ENCODE data around the gene HIGD1C. TPM values are rescaled to one million over a fixed set of nuclear protein-coding genes. Genes with fewer than 3 reads are reported as not detected.

The HIGD1C gene
- total RNA-seq, 1 experiment from 2014 or later = not detected

GRCh38 chr12:50922820-50923219, 29.5 kb upstream of the HIGD1C start:
- no peaks in the 10 kb centered on the region for H3K9me2 ChIP-seq (ENCODE audit: insufficient read depth)
- H4K20me1 ChIP-seq (ENCODE audit: insufficient read depth) = no peaks in the 10 kb centered on the region
- CTCF ChIA-PET = interaction anchor here (0.6 kb wide), 3 partner anchors 129 to 952 kb away, joined by 4 to 5 read pairs (median 5); no protein-coding TSS in a partner anchor
- no peak overlapping the region for H3K4me2 ChIP-seq
- no peak overlapping the region for H2AFZ ChIP-seq
- H3F3A ChIP-seq (ENCODE audit: insufficient read depth, low read depth) = 0 out of 2 replicates have a peak, but pooled peaks cover 5% of the 10 kb centered on the region
- H3K9me3 ChIP-seq (ENCODE audit: insufficient read depth, low read depth) = no peaks in the 10 kb centered on the region
- no TSS peak for BruUV-seq (replicated peaks)
- H3K27ac ChIP-seq = no peak overlapping the region
- H3K27me3 ChIP-seq (ENCODE audit: insufficient read depth, low read depth) = no peaks in the 10 kb centered on the region
- no peaks in the 10 kb centered on the region for H3K79me2 ChIP-seq (ENCODE audit: low read depth)
- no peak for TF ChIP-seq CTCF (conservative IDR thresholded peaks at IDR 0.05)
- no peak for TF ChIP-seq EZH2 (IDR thresholded peaks at IDR 0.05; ENCODE audit: low read depth)
- intact Hi-C loops (cut with micrococcal nuclease; ENCODE audit: unreplicated experiment) = loop anchor here (10.0 kb wide), 2 partner anchors 78 to 102 kb away; partner anchors contain the start of genes SLC11A2 and TMPRSS12
- H3K4me1 ChIP-seq (replicated peaks; ENCODE audit: insufficient read depth) = peaks cover 19% of the 10 kb centered on the region
- H3K36me3 ChIP-seq (ENCODE audit: low read depth) = no peaks in the 10 kb centered on the region
- no peak overlapping the region for H3K4me3 ChIP-seq
- POLR2A ChIA-PET (ENCODE audit: unreplicated experiment) = no interaction called here
- DNase-seq = no peak

DNA sequence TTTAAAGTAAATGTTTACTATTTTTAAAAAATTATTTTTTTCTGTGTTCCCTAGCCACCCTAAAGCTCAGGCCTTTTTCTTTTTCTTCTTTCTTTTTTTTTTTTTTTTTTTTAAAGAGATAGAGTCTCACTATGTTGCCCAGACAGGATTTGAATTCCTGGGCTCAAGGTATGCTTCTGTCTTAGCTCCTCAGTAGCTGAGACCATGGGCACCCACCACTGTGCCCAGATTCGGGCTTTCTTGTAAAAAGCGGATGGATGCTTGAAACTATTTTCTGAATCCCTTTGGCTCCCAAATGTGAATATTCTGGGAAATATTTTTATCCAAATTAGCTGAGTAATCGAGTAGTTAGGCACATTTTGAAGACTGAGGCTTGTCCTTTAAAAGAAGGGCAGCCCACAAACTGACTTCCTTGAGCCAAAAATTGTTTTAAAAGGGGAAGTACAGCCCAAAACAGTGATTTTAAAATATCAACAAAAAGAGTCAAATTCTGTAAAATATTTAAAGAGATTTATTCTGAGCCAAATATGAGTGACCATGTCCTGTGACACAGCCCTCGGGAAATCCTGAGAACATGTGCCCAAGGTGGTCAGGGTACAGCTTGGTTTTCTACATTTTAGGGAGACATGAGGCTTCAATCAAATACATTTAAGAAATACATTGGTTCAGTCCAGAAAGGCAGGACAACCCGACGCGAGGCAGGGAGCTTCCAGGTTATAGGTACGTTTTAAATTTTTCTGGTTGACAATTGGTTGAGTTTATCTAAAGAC, 28.8 kb upstream of the HIGD1C start:
- H3K4me1 ChIP-seq (replicated peaks; ENCODE audit: insufficient read depth) = peaks cover 19% of the 10 kb centered on the region
- H3K4me3 ChIP-seq = no peak overlapping the region; the same call in 1 of the 2 replicates
- H3K4me2 ChIP-seq = peak overlapping the region; percentile 63
- POLR2A ChIA-PET (ENCODE audit: unreplicated experiment) = interaction anchor here (0.5 kb wide), 1 partner anchor 517 kb away, joined by 4 read pairs; no protein-coding TSS in a partner anchor
- H3K27me3 ChIP-seq (ENCODE audit: insufficient read depth, low read depth) = no peaks in the 10 kb centered on the region
- H3K27ac ChIP-seq = no peak overlapping the region
- no peaks in the 10 kb centered on the region for H3K79me2 ChIP-seq (ENCODE audit: low read depth)
- no TSS peak for BruUV-seq (replicated peaks)
- TF ChIP-seq EZH2 (IDR thresholded peaks at IDR 0.05; ENCODE audit: low read depth) = no peak
- no peak for TF ChIP-seq CTCF (conservative IDR thresholded peaks at IDR 0.05)
- H3K9me3 ChIP-seq (ENCODE audit: insufficient read depth, low read depth) = no peaks in the 10 kb centered on the region
- 0 out of 2 replicates have a peak overlapping the region, but pooled peaks have one; percentile 16 for H2AFZ ChIP-seq
- no peak for DNase-seq
- CTCF ChIA-PET = interaction anchor here (0.6 to 0.9 kb wide), 2 partner anchors 61 to 951 kb away, joined by 3 to 4 read pairs; no protein-coding TSS in a partner anchor
- intact Hi-C loops (cut with micrococcal nuclease; ENCODE audit: unreplicated experiment) = loop anchor here (10.0 kb wide), 2 partner anchors 79 to 101 kb away; partner anchors contain the start of genes SLC11A2 and TMPRSS12
- no peaks in the 10 kb centered on the region for H3K9me2 ChIP-seq (ENCODE audit: insufficient read depth)
- H3K36me3 ChIP-seq (ENCODE audit: low read depth) = no peaks in the 10 kb centered on the region
- H3F3A ChIP-seq (ENCODE audit: insufficient read depth, low read depth) = 0 out of 2 replicates have a peak, but pooled peaks cover 5% of the 10 kb centered on the region
- H4K20me1 ChIP-seq (ENCODE audit: insufficient read depth) = no peaks in the 10 kb centered on the region

DNA sequence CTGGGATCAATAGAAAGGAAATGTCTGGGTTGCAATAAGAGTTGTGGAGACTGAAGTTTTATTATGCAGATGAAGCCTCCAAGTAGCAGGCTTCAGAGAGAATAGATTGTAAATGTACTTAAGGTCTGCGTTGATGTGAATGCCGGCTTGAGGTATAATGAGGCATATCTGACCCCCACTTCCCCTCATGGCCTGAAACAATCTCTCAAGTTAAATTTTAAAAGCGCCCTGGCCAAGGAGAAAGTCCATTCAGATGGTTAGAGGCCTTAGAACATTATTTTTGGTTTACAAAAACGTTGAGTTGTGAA, 28.3 kb upstream of the HIGD1C start:
- H3K9me3 ChIP-seq (ENCODE audit: insufficient read depth, low read depth) = no peaks in the 10 kb centered on the region
- no peaks in the 10 kb centered on the region for H3K9me2 ChIP-seq (ENCODE audit: insufficient read depth)
- CTCF ChIA-PET = interaction anchor here (0.7 to 0.9 kb wide), 2 partner anchors 37 to 62 kb away, joined by 3 read pairs; no protein-coding TSS in a partner anchor
- H3K36me3 ChIP-seq (ENCODE audit: low read depth) = no peaks in the 10 kb centered on the region
- no peak for TF ChIP-seq CTCF (conservative IDR thresholded peaks at IDR 0.05)
- TF ChIP-seq EZH2 (IDR thresholded peaks at IDR 0.05; ENCODE audit: low read depth) = no peak
- 0 out of 2 replicates have a peak overlapping the region, but pooled peaks have one; percentile 16 for H2AFZ ChIP-seq
- POLR2A ChIA-PET (ENCODE audit: unreplicated experiment) = interaction anchor here (0.5 kb wide), 1 partner anchor 517 kb away, joined by 4 read pairs; no protein-coding TSS in a partner anchor
- peak overlapping the region; percentile 63 for H3K4me2 ChIP-seq
- DNase-seq = no peak
- intact Hi-C loops (cut with micrococcal nuclease; ENCODE audit: unreplicated experiment) = loop anchor here (10.0 kb wide), 2 partner anchors 79 to 101 kb away; partner anchors contain the start of genes SLC11A2 and TMPRSS12
- H3F3A ChIP-seq (ENCODE audit: insufficient read depth, low read depth) = 0 out of 2 replicates have a peak, but pooled peaks cover 5% of the 10 kb centered on the region
- H4K20me1 ChIP-seq (ENCODE audit: insufficient read depth) = no peaks in the 10 kb centered on the region
- no TSS peak for BruUV-seq (replicated peaks)
- H3K27ac ChIP-seq = no peak overlapping the region
- H3K4me3 ChIP-seq = no peak overlapping the region; the same call in 1 of the 2 replicates
- peaks cover 19% of the 10 kb centered on the region for H3K4me1 ChIP-seq (replicated peaks; ENCODE audit: insufficient read depth)
- H3K27me3 ChIP-seq (ENCODE audit: insufficient read depth, low read depth) = no peaks in the 10 kb centered on the region
- no peaks in the 10 kb centered on the region for H3K79me2 ChIP-seq (ENCODE audit: low read depth)
